GM12892 (cell line): ENCODE results near the gene ANKMY1.

ENCODE experiments used
- POLR2A ChIP-seq: IDR thresholded peaks from 2 replicates; pipeline ENCODE4 v1.6.1; 2011; ENCODE audit warnings: low read depth, low read length, control low read depth
- POLR2AphosphoS5 ChIP-seq: IDR thresholded peaks from 2 replicates; pipeline ENCODE4 v1.6.1; 2011; ENCODE audit warnings: low read depth, low read length, control low read depth

GRCh38 chr2:240462073-240462706 is 95.6 kb downstream of the ANKMY1 start:
- no peak for TF ChIP-seq POLR2AphosphoS5
- TF ChIP-seq POLR2A: no peak
